Fibroblast of lung (primary cell): ENCODE data around the gene LINC01488. TPM values are rescaled to one million over a fixed set of nuclear protein-coding genes. Genes with fewer than 3 reads are reported as not detected.
A peak's percentile ranks its signal among the peaks of the same experiment; 100 is the strongest.

Experiments
- DNase-seq, 2 donors: peaks; one replicate each; pipeline versions ENCODE4 v3.0.0 to v3.0.0-alpha.2; 2010; ENCODE audit warnings: low read depth in 2 of 2
- H2AFZ ChIP-seq: 2 replicates; pipeline ENCODE4 v1.5.1; 2012; ENCODE audit warnings: low read length, control low read depth, inconsistent platforms
- H3K27ac ChIP-seq: 2 replicates; pipeline ENCODE4 v1.5.1; 2011; ENCODE audit warnings: low read length, control low read depth; ENCODE audit not compliant: insufficient read depth
- H3K27me3 ChIP-seq: 2 replicates; pipeline ENCODE4 v1.5.1; 2011; ENCODE audit warnings: mild to moderate bottlenecking, low read length; ENCODE audit not compliant: control insufficient read depth, insufficient read depth
- H3K36me3 ChIP-seq: 2 replicates; pipeline ENCODE4 v1.5.1; 2011; ENCODE audit warnings: low read length; ENCODE audit not compliant: control insufficient read depth, insufficient read depth
- H3K4me1 ChIP-seq: 2 replicates; pipeline ENCODE4 v1.5.1; 2011; ENCODE audit warnings: low read length; ENCODE audit not compliant: control insufficient read depth, insufficient read depth; ENCODE audit errors: extremely low read depth
- H3K4me2 ChIP-seq: 2 replicates; pipeline ENCODE4 v1.5.1; 2011; ENCODE audit warnings: low read length, control low read depth; ENCODE audit not compliant: insufficient read depth; ENCODE audit errors: extremely low read depth
- H3K4me3 ChIP-seq, 4 experiments: fragments of 200-600 bp in 1 of 4; sonication (generic) in 1 of 4; replicated peaks in 1 of 4; 2 replicates each; pipeline ENCODE4 v1.5.1; 2011 to 2016; ENCODE audit warnings: low read length in 4 of 4, low read depth in 3 of 4, mild to moderate bottlenecking in 3 of 4, control low read depth in 2 of 4, inconsistent platforms in 1 of 4, mixed read lengths in 1 of 4; ENCODE audit not compliant: insufficient read depth in 1 of 4; ENCODE audit errors: control extremely low read depth in 1 of 4
- H3K79me2 ChIP-seq: 2 replicates; pipeline ENCODE4 v1.5.1; 2012; ENCODE audit warnings: mild to moderate bottlenecking, low read length, inconsistent platforms; ENCODE audit not compliant: control insufficient read depth, insufficient read depth
- H3K9ac ChIP-seq: 2 replicates; pipeline ENCODE4 v1.5.1; 2011; ENCODE audit warnings: mild to moderate bottlenecking, low read length, control low read depth; ENCODE audit not compliant: insufficient read depth
- H3K9me3 ChIP-seq: 2 replicates; pipeline ENCODE4 v1.5.1; 2012; ENCODE audit warnings: low read depth, low read length; ENCODE audit not compliant: control insufficient read depth, insufficient read depth
- H4K20me1 ChIP-seq: 2 replicates; pipeline ENCODE4 v1.5.1; 2011; ENCODE audit warnings: low read length; ENCODE audit not compliant: control insufficient read depth, insufficient read depth; ENCODE audit errors: extremely low read depth
- EZH2 ChIP-seq: IDR thresholded peaks from 2 replicates; pipeline ENCODE4 v1.5.1; 2012; ENCODE audit warnings: low read length, control low read depth, mild to moderate bottlenecking; ENCODE audit errors: missing control alignments
- polyA plus RNA-seq, 2 donors: library from polyadenylated mRNA; depleted of rRNA in 1 of 2; stranded (reverse) in 1 of 2; unstranded in 1 of 2; fragments of >200 nt; gene quantifications; 2 replicates each; pipeline ENCODE4 v1.2.1, GENCODE V29; 2011 to 2012; ENCODE audit warnings: missing spikeins in 1 of 2
- total RNA-seq: library from RNA; depleted of rRNA; stranded (reverse); fragments of >200 nt; gene quantifications from 2 replicates; pipeline ENCODE4 v1.2.1, GENCODE V29; 2014
- TF ChIP-seq, protein P1 (sequence below), 2 donors: IDR thresholded peaks in 1 of 2; conservative IDR thresholded peaks in 1 of 2; 1 replicate in 1 of 2; 2 replicates in 1 of 2; pipeline ENCODE4 v1.5.1; 2011 to 2012; ENCODE audit warnings: low read length in 2 of 2, control low read depth in 1 of 2, inconsistent platforms in 1 of 2, low read depth in 1 of 2, mild to moderate bottlenecking in 1 of 2

LINC01488 gene
- total and polyA plus RNA-seq, 2 donors (not counting 1 experiment from before 2014, with no cell fraction given) = not detected

DNA sequence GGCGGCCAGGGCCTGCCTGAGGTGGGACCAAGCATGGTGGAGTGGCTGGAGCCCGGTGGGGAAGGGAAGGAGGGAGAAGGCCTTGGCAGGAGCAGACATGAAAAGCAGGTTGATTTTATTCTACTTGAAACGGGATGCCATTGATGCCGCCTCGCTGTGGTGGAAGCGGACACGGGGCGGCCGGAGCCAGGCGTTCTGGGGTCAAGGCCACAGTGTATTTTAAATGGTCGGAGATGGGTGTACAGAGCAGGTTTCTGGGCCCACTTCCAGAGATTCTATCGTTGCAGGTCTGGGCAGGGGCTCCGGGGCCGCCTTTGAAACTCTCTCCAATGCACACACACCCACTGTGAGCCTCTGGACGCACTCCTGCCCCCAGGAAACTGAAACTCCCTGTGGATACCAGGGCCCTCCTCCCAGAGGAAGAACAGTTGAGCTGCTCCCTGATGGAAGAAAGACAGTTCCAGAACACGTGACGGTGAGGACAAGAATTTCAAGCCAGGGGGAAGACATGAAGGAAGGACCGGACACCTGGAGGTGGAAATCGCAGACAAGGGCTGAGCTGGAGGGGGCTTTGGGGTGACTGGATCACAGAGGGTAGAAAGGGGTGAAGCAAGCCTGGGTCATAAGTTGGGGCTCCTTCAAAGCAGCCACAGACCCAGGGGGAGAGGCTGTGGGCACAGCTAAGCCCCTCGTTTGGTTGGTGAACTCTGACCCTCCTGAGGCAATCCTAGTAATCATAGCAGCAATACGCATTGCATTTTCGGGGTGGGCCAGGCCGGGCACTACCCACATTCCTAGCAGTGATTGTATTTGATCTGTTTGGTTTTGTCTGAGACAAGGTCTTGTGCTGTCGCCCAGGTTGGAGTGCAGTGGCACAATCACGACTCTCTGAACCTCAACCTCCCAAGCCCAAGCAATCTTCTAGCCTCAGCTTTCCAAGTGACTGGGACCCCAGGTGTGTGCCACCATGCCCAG, 12.3 kb upstream of the LINC01488 start:
- no peaks in the 10 kb centered on the region for H3K36me3 ChIP-seq
- no peak overlapping the region for H2AFZ ChIP-seq
- no peaks in the 10 kb centered on the region for H3K79me2 ChIP-seq
- H3K27me3 ChIP-seq = no peaks in the 10 kb centered on the region
- H3K9ac ChIP-seq = no peak overlapping the region
- TF ChIP-seq, protein P1, sequence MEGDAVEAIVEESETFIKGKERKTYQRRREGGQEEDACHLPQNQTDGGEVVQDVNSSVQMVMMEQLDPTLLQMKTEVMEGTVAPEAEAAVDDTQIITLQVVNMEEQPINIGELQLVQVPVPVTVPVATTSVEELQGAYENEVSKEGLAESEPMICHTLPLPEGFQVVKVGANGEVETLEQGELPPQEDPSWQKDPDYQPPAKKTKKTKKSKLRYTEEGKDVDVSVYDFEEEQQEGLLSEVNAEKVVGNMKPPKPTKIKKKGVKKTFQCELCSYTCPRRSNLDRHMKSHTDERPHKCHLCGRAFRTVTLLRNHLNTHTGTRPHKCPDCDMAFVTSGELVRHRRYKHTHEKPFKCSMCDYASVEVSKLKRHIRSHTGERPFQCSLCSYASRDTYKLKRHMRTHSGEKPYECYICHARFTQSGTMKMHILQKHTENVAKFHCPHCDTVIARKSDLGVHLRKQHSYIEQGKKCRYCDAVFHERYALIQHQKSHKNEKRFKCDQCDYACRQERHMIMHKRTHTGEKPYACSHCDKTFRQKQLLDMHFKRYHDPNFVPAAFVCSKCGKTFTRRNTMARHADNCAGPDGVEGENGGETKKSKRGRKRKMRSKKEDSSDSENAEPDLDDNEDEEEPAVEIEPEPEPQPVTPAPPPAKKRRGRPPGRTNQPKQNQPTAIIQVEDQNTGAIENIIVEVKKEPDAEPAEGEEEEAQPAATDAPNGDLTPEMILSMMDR (conservative IDR thresholded peaks at IDR 0.05 in 1 of 2, IDR thresholded peaks at IDR 0.05 in 1 of 2; ENCODE audit: low read depth in 1 of 2, low read length in 2 of 2) = no peak
- no peak for TF ChIP-seq EZH2
- no peaks in the 10 kb centered on the region for H3K4me1 ChIP-seq
- no peaks in the 10 kb centered on the region for H3K9me3 ChIP-seq
- H3K4me2 ChIP-seq = no peak overlapping the region
- H3K27ac ChIP-seq = no peak overlapping the region
- H4K20me1 ChIP-seq = no peaks in the 10 kb centered on the region
- no peak overlapping the region for H3K4me3 ChIP-seq
- DNase-seq = no peak

DNA sequence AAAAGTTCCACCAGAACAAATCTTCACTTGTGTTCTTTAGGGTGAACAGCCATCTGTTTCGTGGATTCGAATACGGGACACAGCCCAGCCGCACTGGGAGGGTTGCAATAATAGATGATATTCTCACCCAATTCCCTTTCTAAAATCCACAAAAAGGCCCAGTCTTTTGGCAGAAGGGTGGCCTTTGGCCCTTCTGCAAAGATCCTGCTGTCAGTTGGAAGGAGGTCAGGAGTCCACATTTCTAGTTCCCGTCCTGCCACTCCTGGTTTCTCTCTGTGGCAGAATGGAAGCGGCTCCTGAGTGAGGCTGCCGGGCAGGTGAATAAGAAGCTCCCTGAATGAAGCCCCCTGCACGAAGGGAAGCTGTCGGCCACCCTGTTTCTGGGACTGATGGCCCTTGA, 11.2 kb upstream of the LINC01488 start:
- Histone ChIP-seq H3K9ac (no peak overlapping the region), H4K20me1 (no peaks in the 10 kb centered on the region), H2AFZ (no peak overlapping the region), H3K4me1 (no peaks in the 10 kb centered on the region), H3K36me3 (no peaks in the 10 kb centered on the region), H3K27ac (no peak overlapping the region), H3K4me2 (no peak overlapping the region), H3K79me2 (no peaks in the 10 kb centered on the region), H3K9me3 (no peaks in the 10 kb centered on the region), H3K27me3 (no peaks in the 10 kb centered on the region), H3K4me3 (no peak overlapping the region)
- no peak for DNase-seq
- TF ChIP-seq EZH2 = no peak
- TF ChIP-seq, protein P1 (conservative IDR thresholded peaks at IDR 0.05 in 1 of 2, IDR thresholded peaks at IDR 0.05 in 1 of 2; ENCODE audit: low read depth in 1 of 2, low read length in 2 of 2) = no peak

DNA sequence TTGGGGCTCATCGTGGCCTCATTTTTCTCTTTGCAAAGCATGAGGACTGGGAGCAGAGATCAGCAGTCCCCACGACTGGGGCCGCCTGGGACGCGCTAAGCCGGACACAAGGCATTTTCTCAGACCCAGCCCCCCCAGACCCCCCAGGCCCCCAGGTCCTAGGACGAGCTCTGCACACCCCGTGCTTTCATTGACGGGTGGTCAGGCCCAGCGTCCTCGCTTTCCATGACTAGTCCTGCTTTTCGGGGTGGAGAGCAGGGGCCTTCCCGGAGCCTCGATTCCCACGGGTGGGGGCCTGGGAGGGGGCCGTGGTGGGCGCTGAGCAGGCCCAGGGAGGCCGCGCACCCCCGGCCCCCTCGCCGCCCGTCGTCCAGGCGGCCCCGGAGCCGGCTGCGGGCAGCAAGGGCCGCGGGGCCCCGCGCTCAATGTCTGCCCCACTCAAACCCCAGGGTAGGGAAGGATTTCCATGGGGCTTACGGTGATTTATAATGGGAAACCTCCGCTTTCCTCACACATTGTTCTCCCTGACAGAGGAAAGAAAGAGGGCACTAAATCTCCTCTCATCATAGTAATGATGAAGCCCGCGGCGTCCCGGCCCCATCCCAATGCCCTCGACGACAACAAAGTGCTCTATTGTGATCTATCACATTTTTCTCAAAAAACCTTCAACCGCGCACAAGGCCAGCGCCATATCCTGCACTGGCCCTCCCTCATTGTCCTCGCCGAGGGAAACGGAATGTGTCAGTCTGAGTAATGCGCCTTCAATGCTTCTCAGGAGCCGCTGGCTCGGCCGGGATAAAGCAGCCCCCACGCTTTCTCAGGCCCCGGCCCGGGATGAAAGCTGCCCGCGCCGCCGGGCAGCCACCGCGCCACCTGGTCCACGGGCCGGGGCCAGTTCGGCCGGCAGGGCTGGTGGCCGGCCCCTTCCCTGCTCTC, 10.4 kb upstream of the LINC01488 start:
- TF ChIP-seq EZH2 = no peak
- TF ChIP-seq, protein P1 (conservative IDR thresholded peaks at IDR 0.05 in 1 of 2, IDR thresholded peaks at IDR 0.05 in 1 of 2; ENCODE audit: low read depth in 1 of 2, low read length in 2 of 2) = no peak
- Histone ChIP-seq H3K4me2 (no peak overlapping the region), H4K20me1 (no peaks in the 10 kb centered on the region)

More for the DNA sequence above, 10.4 kb upstream of the LINC01488 start:
- no peak overlapping the region for H2AFZ ChIP-seq
- no peaks in the 10 kb centered on the region for H3K27me3 ChIP-seq
- H3K4me3 ChIP-seq = no peak overlapping the region
- H3K4me1 ChIP-seq = no peaks in the 10 kb centered on the region
- no peak overlapping the region for H3K9ac ChIP-seq
- H3K79me2 ChIP-seq = no peaks in the 10 kb centered on the region
- peak in 1 of 2 donors; percentile 77 for DNase-seq
- H3K36me3 ChIP-seq = no peaks in the 10 kb centered on the region
- no peaks in the 10 kb centered on the region for H3K9me3 ChIP-seq
- no peak overlapping the region for H3K27ac ChIP-seq
